ENCODE results near the gene NUPR1. TPM values are rescaled to one million over a fixed set of nuclear protein-coding genes. Genes with fewer than 3 reads are reported as not detected.

The NUPR1 gene
- total RNA-seq, 1 experiment from 2014 or later, result 2.2 TPM

DNA sequence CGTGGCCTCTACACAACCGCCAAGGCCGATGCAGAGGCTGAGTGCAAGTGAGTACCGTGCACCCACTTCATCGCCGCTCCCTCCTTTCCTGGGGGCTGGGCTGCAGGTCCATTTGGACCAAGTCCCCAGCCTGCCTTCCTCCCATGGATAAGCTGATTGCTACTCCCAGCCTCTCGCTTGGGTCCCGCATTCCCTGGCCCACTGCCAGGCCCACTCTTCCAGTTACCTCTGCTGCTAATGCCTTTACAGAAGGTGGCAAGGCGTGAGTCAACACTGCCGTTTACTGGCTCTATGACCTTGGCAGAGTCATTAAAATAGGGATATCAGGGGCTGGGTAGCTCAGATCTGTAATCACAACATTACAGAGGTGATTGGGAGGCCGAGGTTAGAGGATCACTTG is 46.9 kb upstream of the NUPR1 start:
- Histone ChIP-seq H4K20me1 (ENCODE audit: insufficient read depth) (no peaks in the 10 kb centered on the region), H3K9me3 (ENCODE audit: control insufficient read depth in 1 of 2, insufficient read depth in 1 of 2, low read depth in 1 of 2, low read length in 2 of 2) (no peaks in the 10 kb centered on the region), H3K27me3 (ENCODE audit: insufficient read depth, low read length) (no peaks in the 10 kb centered on the region), H3K27ac (ENCODE audit: low read depth, low read length) (no peak overlapping the region), H3K4me1 (ENCODE audit: control insufficient read depth in 1 of 2, insufficient read depth in 2 of 2, low read length in 2 of 2) (peaks cover 0 to 8% of the 10 kb centered on the region in 2 experiments; a peak in 2 of 4 replicates), H2AFZ (ENCODE audit: low read depth, low read length, poor library complexity, severe bottlenecking) (no peak overlapping the region), H3K9me2 (ENCODE audit: insufficient read depth) (no peaks in the 10 kb centered on the region), H3K4me3 (replicated peaks in 1 of 2; ENCODE audit: low read depth in 1 of 2, low read length in 2 of 2) (no peak overlapping the region), H3K4me2 (ENCODE audit: low read length) (no peak overlapping the region), H3K9ac (ENCODE audit: low read length) (no peak overlapping the region), H3K36me3 (ENCODE audit: control insufficient read depth in 1 of 2, insufficient read depth in 2 of 2, low read length in 2 of 2) (peaks cover 0 to 3% of the 10 kb centered on the region in 2 experiments; a peak in 1 of 4 replicates), H3K79me2 (ENCODE audit: insufficient read depth, low read length) (no peaks in the 10 kb centered on the region)
- intact Hi-C loops (cut with micrococcal nuclease), result no loop called here
- RAD21 ChIA-PET (ENCODE audit: low non-redundant PET in 1 of 2, low total read pairs in 2 of 2, uncharacterized antibody in 2 of 2, unreplicated experiment in 2 of 2), result no interaction called here
- POLR2A ChIA-PET, result no interaction called here
- no peak for ATAC-seq
- CTCF ChIA-PET, result no interaction called here
- no peak for DNase-seq (ENCODE audit: low read depth, low spot score)
- no TSS peak for BruUV-seq (replicated peaks)
- TF ChIP-seq TCF7L2 (IDR thresholded peaks at IDR 0.05; ENCODE audit: borderline replicate concordance, extremely low read depth, insufficient read depth, insufficient read length) (peak; percentile 41), SP1 (IDR thresholded peaks at IDR 0.05; ENCODE audit: low read depth) (no peak)

GRCh38 chr16:28580726-28581315 is 42.0 kb upstream of the NUPR1 start:
- H3K9me2 ChIP-seq (ENCODE audit: insufficient read depth), result no peaks in the 10 kb centered on the region
- no TSS peak for BruUV-seq (replicated peaks)
- no peaks in the 10 kb centered on the region for H3K79me2 ChIP-seq (ENCODE audit: insufficient read depth, low read length)
- intact Hi-C loops (cut with micrococcal nuclease), result no loop called here
- POLR2A ChIA-PET, result no interaction called here
- H3K27ac ChIP-seq (ENCODE audit: low read depth, low read length), result no peak overlapping the region
- no peak overlapping the region for H3K4me2 ChIP-seq (ENCODE audit: low read length)
- H2AFZ ChIP-seq (ENCODE audit: low read depth, low read length, poor library complexity, severe bottlenecking), result no peak overlapping the region
- no peak for ATAC-seq
- H3K27me3 ChIP-seq (ENCODE audit: insufficient read depth, low read length), result no peaks in the 10 kb centered on the region
- CTCF ChIA-PET, result no interaction called here
- no peak overlapping the region for H3K9ac ChIP-seq (ENCODE audit: low read length)
- no peaks in the 10 kb centered on the region for H3K4me1 ChIP-seq (ENCODE audit: control insufficient read depth in 1 of 2, insufficient read depth in 2 of 2, low read length in 2 of 2)
- no peaks in the 10 kb centered on the region; a peak in 1 of 4 replicates for H3K36me3 ChIP-seq (ENCODE audit: control insufficient read depth in 1 of 2, insufficient read depth in 2 of 2, low read length in 2 of 2)
- H3K9me3 ChIP-seq (ENCODE audit: control insufficient read depth in 1 of 2, insufficient read depth in 1 of 2, low read depth in 1 of 2, low read length in 2 of 2), result no peaks in the 10 kb centered on the region
- H3K4me3 ChIP-seq (replicated peaks in 1 of 2; ENCODE audit: low read depth in 1 of 2, low read length in 2 of 2), result no peak overlapping the region
- RAD21 ChIA-PET (ENCODE audit: low non-redundant PET in 1 of 2, low total read pairs in 2 of 2, uncharacterized antibody in 2 of 2, unreplicated experiment in 2 of 2), result no interaction called here
- no peak for DNase-seq (ENCODE audit: low read depth, low spot score)
- no peaks in the 10 kb centered on the region for H4K20me1 ChIP-seq (ENCODE audit: insufficient read depth)
- TF ChIP-seq SIN3A (IDR thresholded peaks at IDR 0.05; ENCODE audit: low read depth) (no peak), SP1 (IDR thresholded peaks at IDR 0.05; ENCODE audit: low read depth) (no peak), POLR2A (IDR thresholded peaks at IDR 0.05; ENCODE audit: borderline replicate concordance, extremely low read depth, insufficient read depth, insufficient read length) (no peak), FOSL1 (IDR thresholded peaks at IDR 0.05; ENCODE audit: low read depth) (no peak), POLR2AphosphoS5 (IDR thresholded peaks at IDR 0.05; ENCODE audit: low read depth, low read length) (no peak), RAD21 (IDR thresholded peaks at IDR 0.05; ENCODE audit: low read depth) (no peak), MAX (IDR thresholded peaks at IDR 0.05) (no peak), ATF3 (IDR thresholded peaks at IDR 0.05) (no peak), ZFX (IDR thresholded peaks at IDR 0.05) (no peak), ELF1 (IDR thresholded peaks at IDR 0.05; ENCODE audit: borderline replicate concordance, low read depth) (no peak), TCF7L2 (IDR thresholded peaks at IDR 0.05; ENCODE audit: borderline replicate concordance, extremely low read depth, insufficient read depth, insufficient read length) (no peak), CEBPB (IDR thresholded peaks at IDR 0.05; ENCODE audit: low read depth) (no peak), YY1 (IDR thresholded peaks at IDR 0.05; ENCODE audit: extremely low read depth, insufficient replicate concordance, low read depth, low read length) (no peak), EZH2phosphoT487 (IDR thresholded peaks at IDR 0.05; ENCODE audit: borderline replicate concordance) (no peak), CBX3 (IDR thresholded peaks at IDR 0.05; ENCODE audit: low read depth) (no peak), SRF (IDR thresholded peaks at IDR 0.05; ENCODE audit: low read depth) (no peak)
- TF ChIP-seq, protein P1, sequence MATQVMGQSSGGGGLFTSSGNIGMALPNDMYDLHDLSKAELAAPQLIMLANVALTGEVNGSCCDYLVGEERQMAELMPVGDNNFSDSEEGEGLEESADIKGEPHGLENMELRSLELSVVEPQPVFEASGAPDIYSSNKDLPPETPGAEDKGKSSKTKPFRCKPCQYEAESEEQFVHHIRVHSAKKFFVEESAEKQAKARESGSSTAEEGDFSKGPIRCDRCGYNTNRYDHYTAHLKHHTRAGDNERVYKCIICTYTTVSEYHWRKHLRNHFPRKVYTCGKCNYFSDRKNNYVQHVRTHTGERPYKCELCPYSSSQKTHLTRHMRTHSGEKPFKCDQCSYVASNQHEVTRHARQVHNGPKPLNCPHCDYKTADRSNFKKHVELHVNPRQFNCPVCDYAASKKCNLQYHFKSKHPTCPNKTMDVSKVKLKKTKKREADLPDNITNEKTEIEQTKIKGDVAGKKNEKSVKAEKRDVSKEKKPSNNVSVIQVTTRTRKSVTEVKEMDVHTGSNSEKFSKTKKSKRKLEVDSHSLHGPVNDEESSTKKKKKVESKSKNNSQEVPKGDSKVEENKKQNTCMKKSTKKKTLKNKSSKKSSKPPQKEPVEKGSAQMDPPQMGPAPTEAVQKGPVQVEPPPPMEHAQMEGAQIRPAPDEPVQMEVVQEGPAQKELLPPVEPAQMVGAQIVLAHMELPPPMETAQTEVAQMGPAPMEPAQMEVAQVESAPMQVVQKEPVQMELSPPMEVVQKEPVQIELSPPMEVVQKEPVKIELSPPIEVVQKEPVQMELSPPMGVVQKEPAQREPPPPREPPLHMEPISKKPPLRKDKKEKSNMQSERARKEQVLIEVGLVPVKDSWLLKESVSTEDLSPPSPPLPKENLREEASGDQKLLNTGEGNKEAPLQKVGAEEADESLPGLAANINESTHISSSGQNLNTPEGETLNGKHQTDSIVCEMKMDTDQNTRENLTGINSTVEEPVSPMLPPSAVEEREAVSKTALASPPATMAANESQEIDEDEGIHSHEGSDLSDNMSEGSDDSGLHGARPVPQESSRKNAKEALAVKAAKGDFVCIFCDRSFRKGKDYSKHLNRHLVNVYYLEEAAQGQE (IDR thresholded peaks at IDR 0.05; ENCODE audit: low read depth), result no peak

All from HCT116 (cell line).